ENCODE results near the gene EID3. TPM values are rescaled to one million over a fixed set of nuclear protein-coding genes. Genes with fewer than 3 reads are reported as not detected.

EID3 gene
- total RNA-seq, 1 experiment from 2014 or later: 3.2 TPM

GRCh38 chr12:104329707-104330532 is 26.4 kb downstream of the EID3 start (continued):
- TF ChIP-seq AFF4 (CRISPR knock-in tag; IDR thresholded peaks at IDR 0.05; ENCODE audit: borderline replicate concordance) (no peak), STAT6 (CRISPR knock-in tag; conservative IDR thresholded peaks at IDR 0.05; ENCODE audit: low read depth) (no peak), NR3C1 (CRISPR knock-in tag; conservative IDR thresholded peaks at IDR 0.05; ENCODE audit: low read depth) (no peak), ATF2 (CRISPR knock-in tag; IDR thresholded peaks at IDR 0.05; ENCODE audit: borderline replicate concordance, low read depth) (no peak), PRDM15 (CRISPR knock-in tag; IDR thresholded peaks at IDR 0.05) (no peak), RORB (CRISPR knock-in tag; IDR thresholded peaks at IDR 0.05) (no peak), NR1H2 (CRISPR knock-in tag; IDR thresholded peaks at IDR 0.05) (no peak), E2F5 (CRISPR knock-in tag; IDR thresholded peaks at IDR 0.05) (no peak), NFATC4 (CRISPR knock-in tag; IDR thresholded peaks at IDR 0.05) (no peak), ZNF423 (CRISPR knock-in tag; IDR thresholded peaks at IDR 0.05) (no peak), CBFB (CRISPR knock-in tag; IDR thresholded peaks at IDR 0.05; ENCODE audit: low read depth) (no peak), MLX (CRISPR knock-in tag; IDR thresholded peaks at IDR 0.05) (no peak)

All from WTC11 (cell line).